ENCODE data around the gene CDADC1.

- no peak for TF ChIP-seq CTCF (IDR thresholded peaks at IDR 0.05)
- no peak for TF ChIP-seq TCF12 (IDR thresholded peaks at IDR 0.05)
- no peak for TF ChIP-seq RFX5 (IDR thresholded peaks at IDR 0.05; ENCODE audit: low read length)
- TF ChIP-seq POLR2AphosphoS5 (IDR thresholded peaks at IDR 0.05; ENCODE audit: low read depth, low read length) = no peak
Observed at GRCh38 chr13:49238621-49239020, 9.1 kb upstream of the CDADC1 start.

Measured in SK-N-SH (cell line).